G401.6 (cell line): ENCODE data around the gene OGFOD3.
"Not testable (repeated sequence)": the region's sequence is repeated elsewhere in the genome, so short reads cannot be mapped to it uniquely, and the experiment has no call there.

ENCODE experiments used
- FAIRE-seq: peaks from 2 replicates; lab custom pipeline; 2012; peaks lifted over from hg19 to GRCh38; lab: Jason Lieb, UNC

The OGFOD3 gene

DNA sequence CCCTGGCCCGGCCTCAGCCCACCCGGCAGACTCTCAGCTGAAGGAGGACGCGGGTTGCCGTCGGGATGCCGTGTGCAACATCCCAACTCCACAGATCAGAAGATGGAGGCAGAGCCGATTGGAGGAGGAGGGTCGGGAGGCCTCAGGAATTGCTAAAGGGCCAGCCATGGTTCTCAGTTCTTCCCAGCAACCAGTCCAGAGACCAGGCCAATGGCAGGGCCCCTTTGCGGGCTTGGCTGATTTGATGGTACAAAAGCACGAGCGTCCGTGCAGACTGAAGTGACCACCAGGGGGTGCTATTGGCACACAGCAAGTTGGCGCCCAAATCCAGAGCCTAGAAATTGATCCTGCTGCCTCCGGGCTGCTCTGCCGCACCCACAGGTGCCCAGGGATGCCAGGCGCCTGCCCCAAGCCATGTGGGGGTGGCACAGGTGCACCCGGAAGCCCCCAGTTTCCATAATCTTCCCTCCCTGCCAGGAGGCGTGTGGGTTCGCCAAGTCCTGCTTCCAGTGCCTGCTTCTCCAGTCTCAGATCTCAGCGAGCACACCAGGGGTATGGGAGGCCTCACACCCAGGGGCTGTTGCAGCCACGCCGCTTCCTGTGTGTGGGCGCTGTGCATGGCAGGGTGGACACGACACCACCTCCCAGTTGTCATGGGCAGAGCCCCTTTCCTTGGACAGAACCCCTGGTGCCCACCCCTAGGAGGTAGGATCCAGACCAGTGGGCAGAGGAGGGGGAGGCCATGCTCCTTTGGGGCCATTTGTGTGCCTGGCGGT, 66.5 kb downstream of the OGFOD3 start:
- FAIRE-seq, result peak; percentile 94

DNA sequence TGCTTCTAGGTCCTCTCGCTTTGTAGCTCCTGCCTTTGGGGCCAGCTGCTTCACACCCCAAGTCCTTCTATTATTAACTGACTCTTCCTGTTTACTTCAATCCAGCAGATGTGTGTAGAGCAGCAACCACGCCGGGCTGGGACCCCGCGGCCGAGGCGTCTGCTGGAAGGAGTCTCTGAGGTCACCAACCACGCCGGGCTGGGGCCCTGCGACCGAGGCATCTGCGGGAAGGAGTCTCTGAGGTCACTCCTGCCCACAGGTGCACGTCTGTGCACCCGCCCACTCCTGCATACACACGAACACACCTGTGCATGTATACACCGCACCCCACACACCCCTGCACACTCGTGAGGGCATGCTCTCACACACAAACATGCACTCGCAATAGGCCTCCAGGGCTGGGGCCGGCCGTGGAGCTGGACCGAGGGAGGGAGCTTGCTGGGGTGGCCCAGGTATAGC, 67.1 kb downstream of the OGFOD3 start:
- FAIRE-seq, result no peak

DNA sequence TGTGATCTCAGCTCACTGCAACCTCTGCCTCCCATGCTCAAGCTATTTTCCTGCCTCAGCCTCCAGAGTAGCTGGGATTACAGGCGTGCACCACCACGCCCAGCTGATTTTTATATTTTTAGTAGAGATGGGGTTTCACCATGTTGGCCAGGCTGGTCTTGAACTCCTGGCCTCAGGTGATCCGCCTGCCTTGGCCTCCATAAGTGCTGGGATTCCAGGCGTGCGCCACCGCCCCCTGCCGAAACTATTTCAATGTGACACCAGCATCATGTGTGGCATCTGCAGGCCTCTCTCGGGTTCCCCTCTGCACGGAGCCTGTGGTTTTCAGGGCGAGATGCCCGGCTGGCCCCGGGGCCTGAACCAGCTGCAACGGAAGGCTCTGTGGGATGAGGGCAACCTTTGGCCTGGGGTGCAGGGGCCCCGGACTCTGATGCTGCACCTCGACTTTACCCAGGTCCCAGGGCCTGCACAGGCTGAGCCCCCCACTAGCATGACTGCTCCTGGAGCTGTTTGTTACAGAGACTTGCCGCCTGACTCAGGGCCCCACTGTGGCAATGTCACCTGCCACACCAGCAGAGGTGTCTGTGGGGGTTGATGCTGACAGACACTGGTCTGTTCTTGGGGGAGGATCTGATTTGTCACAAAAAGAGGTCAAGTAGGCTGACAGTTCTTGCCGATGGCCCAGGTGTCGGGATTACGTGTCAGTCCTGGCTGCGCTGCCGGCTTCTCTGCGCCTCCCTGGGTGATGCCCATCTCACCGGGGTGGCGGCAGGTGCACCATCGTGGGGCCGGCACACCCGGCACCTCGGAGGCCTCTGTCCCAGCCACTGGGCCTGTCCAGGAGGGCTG, 68.0 kb downstream of the OGFOD3 start:
- no peak for FAIRE-seq

DNA sequence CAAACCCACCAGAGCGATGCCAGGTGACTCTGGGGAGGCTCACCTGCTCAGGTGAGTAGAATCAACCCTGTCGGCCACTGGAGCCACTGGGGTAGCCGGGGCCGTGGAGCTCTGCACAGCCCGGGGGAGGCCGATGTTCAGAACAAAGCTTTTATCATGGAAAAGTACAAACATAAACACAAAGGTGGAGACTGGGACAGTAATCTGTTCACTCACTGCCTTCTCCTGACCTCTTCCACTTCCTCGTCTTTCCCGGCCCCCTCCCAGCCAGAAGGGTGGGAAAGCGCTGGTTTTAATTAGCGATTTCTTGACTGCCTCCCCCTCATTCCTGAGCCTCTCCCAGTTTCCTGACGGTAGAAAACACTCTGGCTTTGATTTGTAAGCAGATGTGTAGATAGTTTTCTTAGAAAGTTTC, 69.1 kb downstream of the OGFOD3 start:
- no peak for FAIRE-seq

DNA sequence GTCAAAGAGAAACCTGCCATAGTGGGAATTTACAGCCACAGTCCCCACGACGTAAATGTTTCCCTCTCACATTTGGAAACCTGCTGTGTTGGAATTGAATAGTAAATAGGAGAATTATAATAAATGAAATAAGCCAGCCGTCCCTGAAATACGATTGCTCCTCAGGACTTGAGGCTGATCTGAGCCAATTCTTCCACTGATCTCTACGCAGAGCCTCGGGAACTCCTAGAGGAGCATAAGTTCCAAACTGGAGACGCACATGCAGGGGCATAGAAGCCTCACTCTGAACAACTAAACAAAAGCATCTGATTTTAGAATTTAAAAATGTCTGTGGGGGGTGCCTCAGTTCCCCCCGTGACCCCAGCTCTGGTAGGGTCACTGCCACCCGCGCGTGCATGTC, 69.5 kb downstream of the OGFOD3 start:
- no peak for FAIRE-seq

DNA sequence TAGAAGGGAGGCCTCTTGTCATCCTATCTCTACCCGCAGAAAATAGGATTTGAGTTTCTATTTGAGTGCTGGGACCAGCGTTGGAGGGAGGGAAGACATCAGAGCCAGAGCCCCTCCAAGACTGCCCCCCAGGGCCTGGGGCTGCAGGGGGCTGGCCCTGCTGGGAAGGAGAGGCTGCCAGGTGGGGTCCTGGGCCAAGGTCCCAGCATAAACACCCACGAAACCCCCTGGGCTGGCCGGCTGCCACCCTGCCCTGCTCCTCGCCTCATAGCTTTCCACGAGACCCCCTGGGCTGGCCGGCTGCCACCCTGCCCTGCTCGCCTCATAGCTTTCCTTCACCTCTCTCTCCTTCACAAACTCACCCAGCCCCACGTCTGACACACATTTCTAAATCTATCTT, 70.0 kb downstream of the OGFOD3 start:
- no peak for FAIRE-seq

DNA sequence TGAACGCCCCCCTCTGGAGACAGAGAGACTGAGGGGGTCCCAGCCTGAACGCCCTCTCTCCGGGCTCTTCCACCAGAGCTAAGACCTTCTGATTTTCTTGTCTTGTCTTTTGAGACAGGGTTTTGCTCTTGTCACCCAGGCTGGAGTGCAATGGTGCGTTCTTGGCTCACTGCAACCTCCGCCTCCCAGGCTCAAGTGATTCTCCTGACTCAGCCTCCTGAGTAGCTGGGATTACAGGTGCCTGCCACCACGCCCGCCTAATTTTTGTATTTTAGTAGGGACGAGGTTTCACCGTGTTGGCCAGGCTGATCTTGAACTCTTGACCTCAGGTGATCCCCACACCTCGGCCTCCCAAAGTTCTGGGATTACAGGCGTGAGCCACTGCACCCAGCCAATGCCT, 70.4 kb downstream of the OGFOD3 start:
- not testable (repeated sequence) for FAIRE-seq

DNA sequence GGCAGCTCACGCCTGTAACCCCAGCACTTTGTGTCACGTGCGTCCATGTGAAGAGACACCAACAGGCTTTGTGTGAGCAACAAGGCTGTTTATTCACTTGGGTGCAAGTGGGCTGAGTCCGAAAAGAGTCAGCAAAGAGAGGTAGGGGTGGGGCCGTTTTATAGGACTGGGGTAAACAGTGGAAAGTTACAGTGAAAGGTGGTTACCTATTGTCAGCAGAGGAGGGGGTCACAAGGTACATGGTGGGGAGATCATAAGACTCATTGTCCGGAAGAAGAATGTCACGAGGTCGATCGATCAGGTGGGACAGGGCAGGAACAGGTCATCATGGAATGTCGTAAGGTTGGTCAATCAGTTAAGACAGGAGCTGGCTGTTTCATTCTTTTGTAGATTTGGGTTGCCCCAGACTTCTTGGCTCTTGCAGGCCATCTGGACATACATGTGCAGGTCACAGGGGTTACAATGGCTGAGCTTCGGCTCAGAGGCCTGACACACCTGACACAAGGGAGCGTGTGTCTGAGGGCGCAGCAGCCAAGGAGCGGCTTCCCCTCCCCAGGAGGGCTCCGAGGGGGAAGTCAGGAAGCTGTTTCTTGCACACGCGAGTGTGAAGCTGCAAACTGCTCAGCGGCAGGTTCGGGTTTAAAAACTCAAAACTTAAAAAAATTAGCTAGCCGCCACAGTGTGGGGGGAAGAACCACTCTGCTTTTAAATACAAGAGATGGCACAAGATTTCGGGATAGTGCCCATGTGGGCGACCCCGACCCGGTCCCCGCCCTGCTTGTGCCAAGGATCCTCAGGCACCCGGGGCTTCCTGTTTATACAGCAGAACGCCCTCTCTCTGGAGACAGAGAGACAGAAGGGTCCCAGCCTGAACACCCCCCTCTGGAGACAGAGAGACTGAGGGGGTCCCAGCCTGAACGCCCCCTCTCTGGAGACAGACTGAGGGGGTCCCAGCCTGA, 71.8 kb downstream of the OGFOD3 start:
- FAIRE-seq, result peak; percentile 55

DNA sequence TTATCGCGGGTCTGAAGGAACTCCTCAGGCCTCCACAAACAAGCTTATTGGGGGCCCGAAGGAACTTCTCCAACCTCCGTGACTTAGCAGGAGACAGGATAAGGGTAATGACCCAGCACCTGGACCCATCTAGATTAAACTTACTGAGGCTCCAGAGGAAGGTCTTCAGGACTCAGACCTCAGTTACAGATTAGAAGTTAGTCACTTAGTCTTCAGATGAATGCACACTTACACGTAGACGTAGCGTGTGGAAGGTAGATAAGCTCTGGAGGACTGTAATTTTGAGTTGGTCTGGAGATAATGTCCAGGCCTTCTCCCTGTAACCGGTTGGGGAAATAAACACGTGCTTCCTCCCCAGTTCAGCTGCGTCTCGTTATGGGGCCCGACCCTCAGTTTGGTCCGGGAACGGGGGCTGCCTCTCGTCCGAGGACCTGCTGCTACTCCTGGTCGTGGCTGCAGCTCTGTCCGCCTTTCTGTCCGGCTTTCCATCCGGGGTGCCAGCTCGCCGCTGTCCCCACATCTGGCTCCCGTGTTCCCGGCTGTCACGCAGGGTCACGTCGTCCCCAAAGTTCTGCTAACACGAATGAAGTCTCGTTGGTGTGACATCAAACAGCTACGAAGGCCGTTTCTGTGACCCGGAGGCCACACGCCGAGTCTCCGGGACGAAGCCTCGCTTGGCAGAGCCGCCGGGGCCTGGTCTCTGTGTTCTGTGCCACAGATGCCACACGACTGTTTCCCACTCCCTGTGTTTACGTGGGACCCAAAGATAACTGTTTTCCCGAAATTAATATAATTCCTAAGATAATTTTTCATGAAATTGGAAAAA, 73.0 kb downstream of the OGFOD3 start:
- FAIRE-seq, result no peak

DNA sequence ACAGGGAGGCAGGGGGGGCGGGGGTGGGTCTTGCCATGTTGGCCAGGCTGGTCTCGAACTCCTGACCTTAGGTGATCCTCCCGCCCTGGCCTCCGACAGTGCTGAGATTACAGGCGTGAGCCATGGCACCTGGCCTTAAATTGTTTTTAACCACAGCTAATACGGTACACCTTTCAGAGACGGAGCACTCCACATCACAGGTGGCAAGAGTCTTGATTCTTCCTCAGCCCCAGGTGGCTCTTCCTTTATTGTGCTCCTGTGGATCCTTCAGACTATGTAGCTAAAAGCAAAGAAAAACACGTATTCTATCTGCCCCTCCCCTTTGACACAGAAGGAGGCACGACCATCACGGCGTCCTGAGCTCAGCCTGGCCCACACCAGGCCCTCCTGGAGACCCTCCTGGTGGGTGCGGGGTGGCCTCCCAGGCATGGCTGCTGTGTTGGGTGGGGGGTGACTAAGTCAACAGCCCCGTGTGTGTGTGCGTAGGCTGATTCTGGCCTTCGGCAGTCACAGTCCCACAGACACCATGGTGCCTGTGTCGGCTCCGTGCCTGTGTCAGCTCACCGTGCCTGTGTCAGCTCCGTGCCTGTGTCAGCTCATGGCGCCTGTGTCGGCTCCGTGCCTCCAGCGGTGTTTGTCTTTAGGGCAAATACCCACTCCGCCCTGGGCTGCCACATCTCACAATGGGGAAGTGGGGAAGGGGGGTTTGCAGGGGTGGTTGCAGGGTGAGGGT, 74.0 kb downstream of the OGFOD3 start:
- FAIRE-seq, result no peak

DNA sequence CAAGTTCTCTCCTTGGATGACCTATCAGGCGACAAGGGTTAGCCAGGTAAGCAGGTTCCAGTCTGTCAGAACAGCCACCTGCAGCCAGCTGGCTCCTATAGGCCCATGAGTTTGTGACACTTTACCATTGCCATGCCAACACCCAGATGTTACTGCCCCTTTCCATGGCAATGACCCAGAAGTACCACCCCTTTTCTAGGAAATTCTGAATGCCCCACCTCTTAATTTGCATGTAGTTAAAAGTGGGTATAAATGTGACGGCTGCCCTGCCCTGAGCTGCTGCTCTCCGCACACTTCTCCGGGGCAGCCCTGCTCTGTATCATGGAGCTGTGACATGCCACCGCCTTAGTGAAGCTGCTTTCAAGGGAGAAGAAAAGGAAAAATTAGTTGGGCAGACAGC, 74.8 kb downstream of the OGFOD3 start:
- FAIRE-seq, result peak; percentile 82

DNA sequence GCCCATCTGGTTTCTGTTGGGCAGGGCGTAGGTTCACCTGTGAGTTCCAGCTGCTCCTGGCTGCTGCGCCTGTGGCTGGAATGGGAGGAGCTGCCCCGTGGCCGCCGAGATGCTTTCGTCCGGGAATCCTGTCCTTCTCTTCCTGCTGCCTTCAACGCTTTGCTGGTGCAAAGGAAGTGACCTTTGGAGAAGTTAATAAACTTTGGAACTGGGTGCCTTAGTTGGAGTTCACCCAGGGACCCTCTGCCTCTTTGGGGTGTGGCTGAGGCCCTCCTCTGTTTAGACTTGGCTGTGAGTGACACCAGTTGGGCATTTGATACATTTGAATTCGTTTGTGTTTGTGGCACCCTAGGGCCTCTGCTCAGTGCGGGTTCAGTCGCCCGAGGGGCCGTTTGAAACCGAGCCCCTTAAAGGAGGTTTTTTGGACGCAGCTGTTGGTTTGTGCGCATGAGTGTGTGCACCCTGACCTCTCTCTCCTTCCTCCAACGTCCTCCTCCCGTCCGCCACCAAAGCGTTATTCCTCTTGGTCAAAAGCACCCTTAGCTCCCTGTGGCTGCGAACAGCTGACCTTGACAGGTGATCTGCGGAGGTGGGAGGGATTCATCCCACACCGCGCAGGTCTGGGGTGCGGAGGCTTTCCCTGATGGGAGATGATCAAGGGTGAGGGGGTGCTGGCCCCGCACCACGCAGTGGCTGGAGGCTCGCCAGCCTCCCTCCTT, 75.9 kb downstream of the OGFOD3 start:
- FAIRE-seq, result no peak

DNA sequence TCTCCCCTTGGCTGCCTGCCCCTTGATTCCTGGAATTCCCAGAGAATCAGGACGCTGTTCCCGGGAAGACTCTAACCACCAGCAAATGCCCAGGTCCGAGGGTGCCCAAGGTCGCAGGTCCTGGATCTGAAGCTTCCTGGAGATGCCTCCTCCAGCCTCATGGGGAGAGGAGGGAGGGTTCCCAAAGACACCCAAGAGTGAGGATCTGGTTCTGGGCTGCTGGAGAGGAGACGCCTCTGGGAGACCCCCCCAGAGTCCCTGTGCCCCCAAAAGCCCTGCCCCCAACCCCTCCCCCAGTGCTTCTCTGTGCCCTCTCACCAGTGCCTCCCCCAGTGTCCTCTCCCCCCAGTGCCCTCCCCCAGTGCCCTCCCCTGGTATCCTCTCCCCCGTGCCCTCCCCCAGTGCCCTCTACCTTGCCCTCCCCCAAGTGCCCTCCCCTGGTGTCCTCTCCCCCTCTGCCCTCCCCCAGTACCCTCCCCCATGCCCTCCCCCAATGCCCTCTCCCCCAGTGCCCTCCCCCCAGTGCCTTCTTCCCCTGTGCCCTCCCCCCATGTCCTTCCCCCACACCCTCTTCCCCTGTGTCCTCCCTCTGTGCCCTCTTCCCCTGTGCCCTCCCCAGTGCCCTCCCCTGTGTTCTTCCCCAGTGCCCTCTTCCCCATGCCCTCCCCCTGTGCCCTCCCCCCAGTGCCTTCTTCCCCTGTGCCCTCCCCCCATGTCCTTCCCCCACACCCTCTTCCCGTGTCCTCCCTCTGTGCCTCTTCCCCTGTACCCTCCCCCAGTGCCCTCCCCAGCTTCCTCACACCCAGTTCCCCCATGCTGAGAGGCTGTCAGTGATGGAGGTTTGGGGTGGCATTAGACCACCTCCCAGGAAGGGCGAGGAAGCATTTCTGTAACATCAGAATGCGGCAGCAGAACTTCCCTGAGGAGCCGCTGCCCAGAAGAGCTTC, 78.5 kb downstream of the OGFOD3 start:
- FAIRE-seq, result no peak
